ENCODE data around the gene MGAT5. TPM values are rescaled to one million over a fixed set of nuclear protein-coding genes. Genes with fewer than 3 reads are reported as not detected.

MGAT5 gene
- total RNA-seq, 2 experiments from 2014 or later: 48.2 to 56.7 TPM

- Mint-ChIP-seq H3K27me3 (no peaks in the 10 kb centered on the region), H3K36me3 (ENCODE audit: low read depth) (peaks cover 34% of the 10 kb centered on the region), H3K27ac (no peak overlapping the region), H3K4me1 (peaks cover 14% of the 10 kb centered on the region), H3K9me3 (no peaks in the 10 kb centered on the region), H3K4me3 (no peak overlapping the region)
- no peak for DNase-seq
- CTCF ChIA-PET: interaction anchor here (0.8 to 1.2 kb wide), 3 partner anchors 15 to 97 kb away, joined by 3 read pairs; no protein-coding TSS in a partner anchor
- POLR2A ChIA-PET: no interaction called here
These were observed 172.8 kb downstream of the MGAT5 start for GRCh38 chr2:134426721-134427120.

DNA sequence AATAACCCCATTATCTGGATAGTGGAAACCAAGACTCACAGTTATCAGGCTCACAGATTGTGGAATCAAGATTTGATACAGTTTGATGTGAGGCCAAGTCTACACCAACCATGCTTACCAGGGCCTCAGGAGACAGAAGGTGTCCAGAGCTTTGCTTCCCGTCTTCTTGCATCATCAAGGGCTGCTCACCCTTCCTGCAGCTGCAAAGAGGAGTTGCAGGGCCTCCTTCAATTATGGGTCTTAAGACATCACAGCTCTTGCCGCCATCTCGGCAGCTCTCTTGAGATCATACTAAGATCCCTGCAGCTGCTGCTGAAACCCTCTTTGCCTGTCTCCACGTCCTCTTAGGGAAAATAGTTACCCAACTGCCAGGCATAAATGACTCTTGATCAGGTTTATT is 176.0 kb downstream of the MGAT5 start:
- Mint-ChIP-seq H3K4me1 (peaks cover 13% of the 10 kb centered on the region), H3K27ac (no peak overlapping the region), H3K27me3 (no peaks in the 10 kb centered on the region), H3K9me3 (no peaks in the 10 kb centered on the region), H3K36me3 (ENCODE audit: low read depth) (peaks cover 25% of the 10 kb centered on the region), H3K4me3 (no peak overlapping the region)
- ChIA-PET CTCF (interaction anchor here (1.2 to 2.0 kb wide), 2 partner anchors 16 to 18 kb away, joined by 4 read pairs; no protein-coding TSS in a partner anchor), POLR2A (no interaction called here)
- no peak for DNase-seq

DNA sequence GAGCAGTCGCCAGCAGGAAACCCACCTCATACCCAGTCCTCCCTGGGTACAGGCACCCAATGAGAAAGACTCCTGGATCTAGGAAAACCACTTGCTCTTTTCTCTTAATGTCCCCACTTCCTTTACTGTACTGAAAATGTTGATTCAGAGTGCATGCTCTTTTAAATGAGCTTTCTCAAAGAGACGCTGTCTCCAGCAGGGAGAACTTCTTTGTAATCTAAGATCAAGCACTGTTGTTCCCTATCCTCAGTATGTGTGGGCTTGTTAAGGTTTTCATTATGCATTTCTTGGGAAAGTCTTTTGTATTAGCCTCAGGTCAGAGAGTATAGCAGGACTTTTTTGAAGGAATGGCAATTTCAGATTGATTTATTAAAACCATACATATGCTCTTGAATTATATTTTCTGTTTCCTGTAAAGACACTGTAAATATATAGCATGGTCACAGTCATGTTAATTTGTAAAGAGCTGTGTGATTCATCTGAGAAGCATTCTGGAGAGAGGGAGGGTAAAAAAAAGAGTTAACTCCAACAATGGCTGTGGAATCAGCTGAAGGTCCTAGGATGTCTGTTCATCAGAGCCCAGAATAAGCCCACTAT is 178.1 kb downstream of the MGAT5 start:
- H3K36me3 Mint-ChIP-seq (ENCODE audit: low read depth): peaks cover 20% of the 10 kb centered on the region

GRCh38 chr2:134432435-134432883 is 178.6 kb downstream of the MGAT5 start:
- Mint-ChIP-seq H3K27ac (no peak overlapping the region), H3K9me3 (no peaks in the 10 kb centered on the region), H3K36me3 (ENCODE audit: low read depth) (peaks cover 20% of the 10 kb centered on the region), H3K4me1 (no peaks in the 10 kb centered on the region), H3K4me3 (no peak overlapping the region), H3K27me3 (no peaks in the 10 kb centered on the region)
- ChIA-PET POLR2A (no interaction called here), CTCF (interaction anchor here (0.6 to 1.7 kb wide), 2 partner anchors 19 to 1272 kb away, joined by 4 to 5 read pairs; no protein-coding TSS in a partner anchor)
- no peak for DNase-seq

More for the DNA sequence above, 178.1 kb downstream of the MGAT5 start:
- POLR2A ChIA-PET: no interaction called here
- Mint-ChIP-seq H3K4me1 (no peaks in the 10 kb centered on the region), H3K4me3 (no peak overlapping the region), H3K27me3 (no peaks in the 10 kb centered on the region), H3K9me3 (no peaks in the 10 kb centered on the region), H3K27ac (no peak overlapping the region)
- DNase-seq: no peak
- CTCF ChIA-PET: interaction anchor here (0.6 to 1.7 kb wide), 2 partner anchors 19 to 1272 kb away, joined by 4 to 5 read pairs; no protein-coding TSS in a partner anchor

DNA sequence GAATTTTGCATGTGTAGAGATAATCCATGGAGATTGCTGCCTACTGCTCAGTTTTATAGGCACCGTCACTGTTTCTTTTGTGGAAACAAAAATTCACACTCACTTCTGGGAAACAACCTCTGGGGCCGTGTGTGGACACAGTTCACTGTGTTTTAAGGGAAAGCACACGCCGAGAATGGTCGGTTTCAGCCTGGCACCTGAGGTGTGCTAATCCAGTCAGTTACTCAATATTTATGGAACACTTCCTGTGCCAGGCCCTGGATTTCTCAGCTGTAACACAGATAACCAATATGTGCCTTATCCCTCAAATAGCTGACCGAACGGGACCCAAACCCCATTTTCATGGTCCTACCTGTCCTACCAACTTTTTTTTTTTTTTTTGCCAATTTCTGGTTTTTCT is 179.6 kb downstream of the MGAT5 start:
- H3K4me3 Mint-ChIP-seq: no peak overlapping the region
- DNase-seq: no peak
- CTCF ChIA-PET: no interaction called here
- POLR2A ChIA-PET: no interaction called here
- no peaks in the 10 kb centered on the region for H3K27me3 Mint-ChIP-seq
- no peak overlapping the region for H3K27ac Mint-ChIP-seq
- H3K36me3 Mint-ChIP-seq (ENCODE audit: low read depth): peaks cover 15% of the 10 kb centered on the region
- no peaks in the 10 kb centered on the region for H3K4me1 Mint-ChIP-seq
- H3K9me3 Mint-ChIP-seq: no peaks in the 10 kb centered on the region

- H3K4me1 Mint-ChIP-seq: no peaks in the 10 kb centered on the region
- ChIA-PET POLR2A (no interaction called here), CTCF (no interaction called here)
- no peak overlapping the region for H3K4me3 Mint-ChIP-seq
- H3K27ac Mint-ChIP-seq: no peak overlapping the region
- no peaks in the 10 kb centered on the region for H3K9me3 Mint-ChIP-seq
- no peaks in the 10 kb centered on the region for H3K27me3 Mint-ChIP-seq
- DNase-seq: no peak
- H3K36me3 Mint-ChIP-seq (ENCODE audit: low read depth): peaks cover 15% of the 10 kb centered on the region
These were observed 180.1 kb downstream of the MGAT5 start for GRCh38 chr2:134433979-134434378.

DNA sequence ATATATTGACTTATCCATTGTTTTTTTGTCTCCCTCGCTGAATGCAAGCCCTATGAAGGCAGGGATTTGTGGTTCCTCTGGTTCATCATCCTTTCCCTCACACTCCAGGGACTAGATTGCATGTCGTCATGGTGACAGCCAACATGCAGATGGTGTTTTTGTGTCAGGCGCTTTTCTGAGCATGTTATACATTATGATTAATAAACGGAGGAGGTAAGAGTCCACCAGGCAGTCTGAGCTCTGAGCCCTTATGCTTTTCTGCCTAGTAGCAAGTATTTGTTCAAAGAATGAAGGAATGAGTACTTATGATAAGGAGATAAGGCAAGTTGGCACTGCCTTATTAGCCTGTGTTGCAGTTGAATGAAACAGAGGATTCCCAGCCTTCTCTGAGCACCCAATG is 181.6 kb downstream of the MGAT5 start:
- no peaks in the 10 kb centered on the region for H3K4me1 Mint-ChIP-seq
- no peaks in the 10 kb centered on the region for H3K9me3 Mint-ChIP-seq
- DNase-seq: no peak
- ChIA-PET CTCF (interaction anchor here (2.1 kb wide), 1 partner anchor 15 kb away, joined by 6 read pairs; no protein-coding TSS in a partner anchor), POLR2A (no interaction called here)
- H3K4me3 Mint-ChIP-seq: no peak overlapping the region
- H3K36me3 Mint-ChIP-seq (ENCODE audit: low read depth): peaks cover 15% of the 10 kb centered on the region
- no peaks in the 10 kb centered on the region for H3K27me3 Mint-ChIP-seq
- no peak overlapping the region for H3K27ac Mint-ChIP-seq

DNA sequence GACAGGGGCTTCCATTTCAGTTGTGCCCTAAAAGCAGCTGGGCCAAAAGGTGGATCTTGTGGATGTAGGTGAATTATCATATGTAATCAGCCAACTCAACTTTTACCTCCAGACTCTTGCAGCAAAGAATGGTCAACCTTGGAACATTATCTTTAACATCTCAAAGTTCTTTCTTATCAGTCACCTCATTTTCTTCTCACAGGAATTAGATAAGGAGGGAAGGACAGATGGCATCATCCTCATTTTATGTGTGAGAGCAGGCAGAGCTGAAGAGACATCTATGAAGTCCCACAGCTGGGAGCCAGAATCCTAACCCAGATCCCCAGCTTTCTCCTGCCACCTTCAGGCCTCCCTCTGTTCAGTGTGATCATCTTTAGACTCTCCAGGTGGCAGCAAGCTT is 182.1 kb downstream of the MGAT5 start:
- Mint-ChIP-seq H3K36me3 (ENCODE audit: low read depth) (peaks cover 15% of the 10 kb centered on the region), H3K27me3 (no peaks in the 10 kb centered on the region), H3K4me1 (no peaks in the 10 kb centered on the region), H3K9me3 (no peaks in the 10 kb centered on the region), H3K4me3 (no peak overlapping the region), H3K27ac (no peak overlapping the region)
- CTCF ChIA-PET: interaction anchor here (0.7 to 2.1 kb wide), 2 partner anchors 15 to 198 kb away, joined by 3 to 6 read pairs; no protein-coding TSS in a partner anchor
- POLR2A ChIA-PET: no interaction called here
- DNase-seq: no peak

- Mint-ChIP-seq H3K4me1 (no peaks in the 10 kb centered on the region), H3K4me3 (no peak overlapping the region), H3K9me3 (no peaks in the 10 kb centered on the region), H3K27me3 (no peaks in the 10 kb centered on the region), H3K36me3 (ENCODE audit: low read depth) (peaks cover 14% of the 10 kb centered on the region), H3K27ac (peak overlapping the region; percentile 15)
- DNase-seq: no peak
- ChIA-PET POLR2A (no interaction called here), CTCF (interaction anchor here (0.7 to 2.1 kb wide), 2 partner anchors 14 to 198 kb away, joined by 3 to 6 read pairs; no protein-coding TSS in a partner anchor)
These were observed 182.8 kb downstream of the MGAT5 start for GRCh38 chr2:134436706-134437105.

DNA sequence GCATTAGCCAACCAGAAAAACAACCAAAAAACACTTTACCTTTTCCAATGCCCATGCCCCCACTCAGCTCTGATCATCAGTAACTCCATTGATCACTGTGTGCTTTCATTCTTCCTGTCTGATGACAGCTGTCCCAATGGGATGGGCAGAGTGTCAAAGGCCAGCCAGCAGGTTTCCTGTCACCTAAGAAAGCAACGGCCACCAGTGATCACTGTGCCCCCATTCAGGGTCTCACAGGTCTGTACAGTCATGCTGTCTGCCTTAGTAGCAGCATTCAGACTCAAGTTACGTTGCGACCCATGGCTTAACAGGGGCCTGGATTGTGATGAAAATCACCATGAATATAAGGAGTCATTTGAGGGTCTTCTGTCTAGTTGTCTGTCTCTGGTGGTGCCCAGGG is 184.5 kb downstream of the MGAT5 start:
- ChIA-PET POLR2A (no interaction called here), CTCF (no interaction called here)
- Mint-ChIP-seq H3K36me3 (ENCODE audit: low read depth) (peaks cover 14% of the 10 kb centered on the region), H3K4me3 (no peak overlapping the region), H3K4me1 (no peaks in the 10 kb centered on the region), H3K27ac (no peak overlapping the region), H3K9me3 (no peaks in the 10 kb centered on the region), H3K27me3 (no peaks in the 10 kb centered on the region)
- DNase-seq: no peak

DNA sequence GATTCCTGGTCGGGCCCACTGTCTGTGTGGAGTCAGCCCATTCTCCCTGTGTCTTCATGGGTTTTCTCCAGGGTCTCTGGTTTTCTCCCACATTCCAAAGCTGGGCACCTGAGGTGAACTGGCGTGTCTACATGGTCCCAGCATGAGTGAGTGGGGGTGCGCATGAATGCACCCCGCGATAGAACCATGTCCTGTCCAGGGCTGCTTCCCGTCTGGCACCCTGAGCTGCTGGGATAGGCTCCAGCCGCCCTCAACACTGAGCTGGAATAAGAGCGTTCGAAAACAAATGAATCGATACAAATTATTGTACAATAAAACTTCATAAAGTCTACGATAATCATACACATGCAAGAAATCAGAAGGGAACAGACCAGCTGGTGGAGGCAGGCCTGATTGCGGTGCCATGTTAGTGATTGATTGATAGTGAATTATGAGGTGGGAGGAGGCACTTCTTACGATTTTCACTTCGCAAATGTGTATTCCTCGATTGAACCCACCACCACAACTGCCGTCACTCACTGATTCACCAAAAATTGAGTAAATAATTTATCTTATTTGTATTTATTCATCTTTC is 186.6 kb downstream of the MGAT5 start:
- ChIA-PET CTCF (interaction anchor here (0.9 kb wide), 1 partner anchor 16 kb away, joined by 3 read pairs; no protein-coding TSS in a partner anchor), POLR2A (no interaction called here)
- H3K36me3 Mint-ChIP-seq (ENCODE audit: low read depth): peaks cover under 1% of the 10 kb centered on the region
- no peak overlapping the region for H3K4me3 Mint-ChIP-seq
- H3K4me1 Mint-ChIP-seq: no peaks in the 10 kb centered on the region
- no peak for DNase-seq
- H3K9me3 Mint-ChIP-seq: no peaks in the 10 kb centered on the region
- H3K27me3 Mint-ChIP-seq: no peaks in the 10 kb centered on the region
- no peak overlapping the region for H3K27ac Mint-ChIP-seq

DNA sequence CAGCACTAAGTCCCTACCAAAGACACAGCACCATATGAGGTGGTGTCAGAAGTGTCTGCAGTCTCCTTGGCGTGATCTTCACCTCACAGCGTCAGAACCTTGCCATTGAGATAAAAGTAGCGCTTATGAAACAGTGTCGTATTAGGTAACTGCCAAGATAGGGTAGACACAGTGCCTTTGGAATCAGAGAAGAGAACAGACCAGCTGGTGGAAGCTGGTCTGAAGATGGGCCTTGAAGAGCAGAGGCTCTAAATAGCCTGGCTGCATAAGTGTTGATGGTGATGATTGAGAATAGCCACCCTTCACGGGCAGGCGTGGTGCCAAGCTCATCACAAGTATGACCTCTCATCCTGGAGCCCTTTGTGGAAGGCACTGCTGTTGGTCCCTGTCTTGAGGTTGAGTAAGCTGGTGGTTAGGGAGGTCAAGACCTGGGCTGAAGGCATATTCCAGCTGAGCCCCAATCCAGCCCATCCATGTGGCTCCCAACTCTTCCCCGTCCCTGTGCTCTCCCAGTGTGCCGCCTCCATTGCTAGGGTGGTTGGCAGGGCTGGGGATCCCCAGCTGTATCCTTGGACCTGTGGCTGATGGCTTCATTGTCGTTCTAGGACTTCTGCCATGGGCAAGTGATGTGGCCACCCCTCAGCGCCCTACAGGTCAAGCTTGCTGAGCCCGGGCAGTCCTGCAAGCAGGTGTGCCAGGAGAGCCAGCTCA is 187.4 kb downstream of the MGAT5 start:
- no peaks in the 10 kb centered on the region for H3K36me3 Mint-ChIP-seq (ENCODE audit: low read depth)
- POLR2A ChIA-PET: no interaction called here
- H3K4me1 Mint-ChIP-seq: no peaks in the 10 kb centered on the region
- H3K9me3 Mint-ChIP-seq: no peaks in the 10 kb centered on the region
- no peak for DNase-seq
- H3K27me3 Mint-ChIP-seq: no peaks in the 10 kb centered on the region
- CTCF ChIA-PET: interaction anchor here (0.8 to 1.6 kb wide), 3 partner anchors 9 to 158 kb away, joined by 3 to 4 read pairs (median 3); no protein-coding TSS in a partner anchor
- no peak overlapping the region for H3K4me3 Mint-ChIP-seq
- no peak overlapping the region for H3K27ac Mint-ChIP-seq

GRCh38 chr2:134443814-134444480 is 190.1 kb downstream of the MGAT5 start:
- no peaks in the 10 kb centered on the region for H3K27me3 Mint-ChIP-seq
- DNase-seq: no peak
- H3K4me1 Mint-ChIP-seq: no peaks in the 10 kb centered on the region
- no peak overlapping the region for H3K27ac Mint-ChIP-seq
- no peaks in the 10 kb centered on the region for H3K9me3 Mint-ChIP-seq
- H3K36me3 Mint-ChIP-seq (ENCODE audit: low read depth): no peaks in the 10 kb centered on the region
- H3K4me3 Mint-ChIP-seq: no peak overlapping the region
- ChIA-PET CTCF (no interaction called here), POLR2A (no interaction called here)
